ENCODE data around the gene SIRT7.
A peak's percentile ranks its signal among the peaks of the same experiment; 100 is the strongest.
"Not testable (repeated sequence)": the region's sequence is repeated elsewhere in the genome, so short reads cannot be mapped to it uniquely, and the experiment has no call there.

The SIRT7 gene

GRCh38 chr17:81920612-81921536 is 2.9 kb upstream of the SIRT7 start:
- no peak for DNase-seq (ENCODE audit: low read depth in 2 of 2)

DNA sequence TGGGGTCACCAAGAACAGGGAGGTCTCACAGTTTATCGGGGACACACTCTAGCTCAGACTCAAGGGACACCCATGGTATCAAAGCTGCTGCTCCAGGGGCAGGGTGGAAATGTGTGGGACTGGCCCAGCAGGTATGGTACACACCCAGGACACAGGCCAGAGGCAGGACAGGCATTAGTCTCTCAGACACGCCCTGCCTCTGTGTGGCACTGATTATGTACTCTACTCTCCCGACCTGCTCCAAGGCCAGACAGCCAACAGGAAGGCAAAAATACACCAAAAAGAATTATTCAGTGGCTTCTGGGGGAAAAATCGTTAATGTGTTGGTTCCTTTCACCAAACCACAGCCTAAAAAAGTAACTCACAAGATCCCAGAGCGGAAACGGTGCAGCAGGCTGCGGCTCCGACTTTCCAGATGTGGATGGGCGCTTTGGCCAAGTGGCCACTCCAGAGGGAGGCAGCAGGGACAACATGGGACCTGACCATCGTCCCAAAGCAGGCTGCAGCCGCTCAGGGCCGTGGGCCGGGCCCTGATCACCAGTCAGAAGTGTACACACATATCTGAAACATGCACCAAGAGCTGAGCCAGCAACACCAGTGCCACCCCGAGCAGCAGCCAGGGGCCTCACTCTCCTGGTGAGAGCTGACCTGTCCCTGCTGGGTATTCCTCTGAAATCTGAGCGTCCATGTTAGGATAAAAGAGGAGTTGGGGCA is 1.0 kb upstream of the SIRT7 start:
- DNase-seq (ENCODE audit: low read depth in 2 of 2): no peak

- DNase-seq (ENCODE audit: low read depth in 2 of 2): not testable (repeated sequence)
Measured at GRCh38 chr17:81918333-81918669, 325 bp upstream of the SIRT7 start.

GRCh38 chr17:81916234-81917001 is 1.6 kb downstream of the SIRT7 start:
- DNase-seq (ENCODE audit: low read depth in 2 of 2): no peak

DNA sequence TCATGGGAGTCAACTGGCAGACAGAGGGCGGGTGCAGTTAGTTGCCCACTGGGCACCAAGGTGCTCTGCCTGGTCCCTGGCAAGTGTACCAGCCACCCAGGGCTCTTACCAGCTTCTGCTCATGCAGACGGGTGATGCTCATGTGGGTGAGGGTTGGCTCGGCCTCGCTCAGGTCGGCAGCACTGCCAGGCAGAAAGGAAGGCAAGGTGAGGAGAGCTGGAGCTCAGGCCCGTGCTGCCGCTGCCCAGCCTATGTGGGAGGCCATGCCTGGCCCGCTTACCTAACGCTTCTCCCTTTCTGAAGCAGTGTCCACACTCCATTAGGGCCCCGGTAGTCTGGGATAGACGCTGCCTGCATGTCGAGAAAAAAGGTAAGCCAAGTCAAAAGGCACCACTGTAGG is 2.6 kb downstream of the SIRT7 start:
- DNase-seq (ENCODE audit: low read depth in 2 of 2): no peak

DNA sequence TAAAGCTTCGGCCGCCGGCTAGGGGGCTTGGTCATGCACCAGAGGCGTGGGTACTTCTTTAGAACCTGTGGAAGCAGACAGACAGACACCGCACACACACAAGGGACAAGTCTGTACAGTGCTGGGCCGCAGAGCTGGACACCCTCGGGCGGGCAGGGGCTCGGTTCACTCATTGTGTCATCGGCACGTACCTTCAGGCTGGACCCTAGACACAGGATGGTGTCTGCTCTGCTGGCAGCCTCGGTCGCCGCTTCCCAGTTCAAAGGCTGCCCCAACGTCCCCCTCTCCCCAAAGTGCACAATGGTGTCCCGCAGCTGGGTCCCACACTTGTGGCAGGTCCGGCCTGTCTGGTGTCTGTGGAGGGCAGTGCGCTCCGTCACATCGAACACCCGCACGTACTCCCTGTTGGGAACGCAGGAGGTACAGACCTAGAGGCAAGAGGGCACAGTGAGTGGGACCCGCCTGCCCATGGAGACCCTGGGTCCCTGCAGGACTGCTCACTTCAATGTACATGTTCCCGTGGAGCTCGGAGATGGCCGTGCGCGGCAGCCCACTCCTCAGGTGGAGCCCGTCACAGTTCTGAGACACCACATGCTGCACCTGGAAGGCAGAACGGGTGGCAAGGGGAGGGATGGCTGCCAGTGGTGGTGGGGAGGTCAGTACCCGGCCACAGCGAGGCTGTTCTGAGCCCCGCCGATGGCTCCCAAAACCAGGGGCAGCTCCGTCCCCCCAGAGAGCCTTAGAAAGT is 3.7 kb downstream of the SIRT7 start:
- no peak for DNase-seq (ENCODE audit: low read depth in 2 of 2)

DNA sequence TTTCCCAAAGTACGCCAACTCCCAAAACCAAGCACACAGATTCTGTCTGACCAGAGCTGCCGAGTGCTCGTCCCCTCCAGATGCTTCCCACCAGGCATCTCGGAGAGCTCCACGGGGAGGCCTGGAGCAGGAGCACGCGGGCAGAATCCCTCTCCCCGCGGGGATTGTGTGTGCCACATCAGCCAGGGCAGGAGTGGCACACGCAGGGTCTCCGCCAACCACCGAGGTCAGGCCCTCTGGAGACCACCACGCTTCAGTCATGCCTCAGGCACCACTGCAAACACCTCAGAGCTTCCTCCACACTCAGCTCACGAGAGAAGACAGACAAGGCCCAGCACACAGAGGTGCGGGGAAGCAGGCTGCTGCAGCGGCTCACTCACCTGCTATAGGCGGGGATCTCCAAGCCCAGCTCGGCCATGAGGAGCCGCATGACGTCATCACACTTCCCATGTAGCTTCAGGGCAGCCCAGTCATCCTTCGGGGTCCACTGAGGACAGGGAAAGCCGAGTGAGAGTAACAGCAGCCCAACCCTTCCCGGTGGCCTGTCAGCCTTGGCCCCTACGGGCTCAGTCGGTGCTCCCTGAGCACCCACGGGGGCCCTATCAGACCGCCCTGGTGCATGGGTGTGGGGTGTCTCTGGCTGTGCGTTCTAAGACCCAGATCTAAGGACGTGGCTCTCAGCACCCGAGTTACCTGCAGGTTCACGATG is 4.4 kb downstream of the SIRT7 start:
- DNase-seq (ENCODE audit: low read depth in 2 of 2): no peak

- DNase-seq (ENCODE audit: low read depth in 2 of 2): no peak
Measured at GRCh38 chr17:81912441-81913309, 5.3 kb downstream of the SIRT7 start.

DNA sequence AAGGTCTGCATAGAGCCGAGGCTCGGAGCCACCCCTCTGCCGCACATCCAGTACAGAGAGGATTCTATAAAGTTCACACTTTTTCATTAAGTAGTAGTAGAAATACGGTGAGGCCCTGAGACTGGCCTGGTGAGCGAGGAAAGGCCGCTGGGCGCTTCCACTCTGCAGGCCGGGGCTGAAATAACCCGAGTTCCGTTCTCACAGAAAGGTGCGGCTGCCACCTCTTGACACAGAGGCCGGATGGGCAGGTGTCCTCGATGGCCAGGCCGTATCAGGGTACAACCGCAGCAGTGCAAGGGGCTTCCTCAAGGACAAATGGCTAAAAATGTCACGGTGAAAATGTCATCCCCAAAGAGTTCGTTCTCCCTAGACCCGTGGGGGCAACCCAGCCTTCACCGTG is 6.0 kb downstream of the SIRT7 start:
- DNase-seq (ENCODE audit: low read depth in 2 of 2): no peak

GRCh38 chr17:81911277-81911961 is 6.6 kb downstream of the SIRT7 start, which contains the start of gene PCYT2:
PCYT2 (minus strand) TSS chr17:81911399; CDS start chr17:81911355, 44 bp downstream.
- peak; percentile 47 to 55 for DNase-seq (ENCODE audit: low read depth in 2 of 2)

DNA sequence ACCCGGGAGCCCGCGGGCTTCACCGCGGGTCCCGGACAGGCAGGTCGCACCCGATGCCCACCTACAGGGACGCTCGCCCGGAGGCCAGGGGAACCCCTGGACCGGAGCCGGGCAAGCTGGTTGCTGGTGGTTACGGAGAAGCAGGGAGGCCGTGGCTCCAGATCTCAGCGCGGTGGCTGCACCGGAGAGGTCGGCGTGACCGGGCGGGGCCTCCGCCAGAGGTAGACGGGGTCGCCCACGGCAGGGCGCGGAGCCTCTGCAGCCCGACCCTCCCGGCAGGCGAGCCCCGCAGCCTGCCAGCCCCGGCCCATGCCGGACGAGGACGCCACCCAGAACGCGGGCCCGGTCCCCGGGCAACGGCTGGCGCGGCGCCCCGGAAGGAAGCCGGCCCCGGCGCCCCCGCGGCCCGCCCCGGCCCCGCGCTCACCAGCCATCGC is 7.1 kb downstream of the SIRT7 start:
- DNase-seq (ENCODE audit: low read depth in 2 of 2): no peak

- no peak for DNase-seq (ENCODE audit: low read depth in 2 of 2)
Measured at GRCh38 chr17:81909966-81910839, 7.8 kb downstream of the SIRT7 start.

DNA sequence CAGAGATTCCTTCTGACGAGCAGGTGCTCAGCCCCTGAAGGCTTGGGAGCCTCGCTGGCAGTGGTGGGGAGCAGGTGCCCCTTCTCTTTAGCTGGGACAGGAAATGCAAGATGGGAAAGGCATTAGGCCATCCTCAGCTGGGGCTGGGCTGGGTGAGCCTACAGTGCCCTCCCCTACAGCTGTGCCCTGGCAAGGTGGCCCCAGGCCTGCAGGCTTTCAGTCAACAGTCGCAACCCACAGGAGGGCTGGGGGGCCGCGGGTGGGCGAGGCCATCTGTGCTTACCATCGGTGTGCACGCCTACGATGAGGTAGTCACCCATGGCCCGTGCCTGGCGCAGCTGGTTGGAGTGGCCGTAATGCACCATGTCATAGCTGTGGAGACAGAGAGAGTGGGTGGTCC is 8.7 kb downstream of the SIRT7 start:
- DNase-seq (ENCODE audit: low read depth in 2 of 2): no peak

GRCh38 chr17:81908793-81909192 is 9.2 kb downstream of the SIRT7 start:
- DNase-seq (ENCODE audit: low read depth in 2 of 2): no peak

GRCh38 chr17:81907219-81908145 is 10.5 kb downstream of the SIRT7 start:
- no peak for DNase-seq (ENCODE audit: low read depth in 2 of 2)

DNA sequence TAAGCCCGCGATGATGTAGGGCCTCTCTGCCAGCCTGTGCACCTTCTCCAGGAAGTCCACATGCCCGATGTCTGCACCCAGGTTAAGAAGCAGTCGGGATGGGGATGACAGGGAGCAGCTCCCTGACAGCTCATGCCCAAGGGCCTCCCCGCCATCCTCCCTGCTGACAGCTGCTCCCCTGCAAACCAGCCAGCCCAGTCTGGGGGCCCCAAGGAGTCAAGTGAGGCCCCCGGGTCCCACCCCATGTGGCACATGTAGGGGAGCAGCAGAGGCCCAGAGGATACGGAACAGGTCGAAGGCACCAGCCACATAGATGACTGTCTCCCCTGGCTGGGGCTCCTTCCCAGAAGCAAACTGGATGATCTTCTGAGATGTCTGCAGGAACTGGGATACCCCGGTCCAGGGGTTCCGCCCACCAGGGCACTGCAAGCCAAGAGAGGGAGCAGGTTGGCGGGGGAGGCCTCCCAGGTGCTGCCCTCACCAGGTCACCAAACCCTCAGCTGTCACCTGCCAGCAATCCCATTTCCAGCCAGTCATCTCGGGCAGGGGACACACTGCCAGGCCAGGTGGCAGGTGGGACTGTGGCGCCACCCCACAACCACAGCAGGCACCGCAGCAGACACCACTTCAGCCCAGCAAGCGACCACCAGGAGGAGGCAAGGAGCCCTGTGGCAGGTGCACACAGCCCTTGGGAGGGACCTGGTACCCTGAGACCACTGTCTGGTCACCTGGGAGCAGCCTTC is 11.3 kb downstream of the SIRT7 start:
- DNase-seq (ENCODE audit: low read depth in 2 of 2): no peak
